K562 (cell line): ENCODE measurements around the gene ST7. TPM values are rescaled to one million over a fixed set of nuclear protein-coding genes. Genes with fewer than 3 reads are reported as not detected.

ENCODE experiments used
- ADNP ChIP-seq: fragments of 200-800 bp; sonication (Bioruptor generic); IDR thresholded peaks from 2 replicates; pipeline ENCODE4 v1.6.1; 2016; ENCODE audit warnings: missing genetic modification characterization, missing compliant biosample characterization
- ARID2 ChIP-seq: fragments of 450-650 bp; IDR thresholded peaks from 2 replicates; pipeline ENCODE4 v1.6.1; 2017; ENCODE audit warnings: antibody characterized with exemption, mild to moderate bottlenecking
- FOXK1 ChIP-seq: sonication (generic); formaldehyde crosslinking; IDR thresholded peaks from 2 replicates; pipeline ENCODE4 v1.8.0; 2022; ENCODE audit warnings: missing genetic modification reagents, mild to moderate bottlenecking, borderline replicate concordance
- GTF2B ChIP-seq: IDR thresholded peaks from 2 replicates; pipeline ENCODE4 v1.6.1; 2011; ENCODE audit not compliant: insufficient read length; ENCODE audit errors: extremely low read depth
- HNRNPLL ChIP-seq: fragments of 200-400 bp; formaldehyde crosslinking; IDR thresholded peaks from 2 replicates; pipeline ENCODE4 v1.6.1; 2017; ENCODE audit warnings: low read length, low read depth, mild to moderate bottlenecking; ENCODE audit not compliant: poor library complexity, severe bottlenecking
- HOXB6 ChIP-seq: fragments of 250-450 bp; sonication (Bioruptor Pico); IDR thresholded peaks from 2 replicates; pipeline ENCODE4 v1.5.1; 2022; ENCODE audit warnings: mild to moderate bottlenecking, borderline replicate concordance
- KLF16 ChIP-seq: IDR thresholded peaks from 2 replicates; pipeline ENCODE4 v1.6.1; 2016; ENCODE audit warnings: antibody characterized with exemption
- LCOR ChIP-seq: sonication (generic); formaldehyde crosslinking; IDR thresholded peaks from 2 replicates; pipeline ENCODE4 v1.8.0; 2022; ENCODE audit warnings: mild to moderate bottlenecking, missing genetic modification reagents
- MEF2A ChIP-seq: IDR thresholded peaks from 2 replicates; pipeline ENCODE4 v1.6.1; 2011; ENCODE audit warnings: low read depth, mild to moderate bottlenecking, low read length, moderate library complexity; ENCODE audit not compliant: control insufficient read depth
- MIER1 ChIP-seq: fragments of 450-650 bp; IDR thresholded peaks from 2 replicates; pipeline ENCODE4 v1.6.1; 2016; ENCODE audit warnings: antibody characterized with exemption, mild to moderate bottlenecking, low read depth
- RBM15 ChIP-seq: fragments of 200-400 bp; formaldehyde crosslinking; IDR thresholded peaks from 2 replicates; pipeline ENCODE4 v1.6.1; 2018; ENCODE audit warnings: mild to moderate bottlenecking, low read length, moderate library complexity; ENCODE audit not compliant: insufficient read depth
- RREB1 ChIP-seq: fragments of 250-450 bp; sonication (Bioruptor Pico); IDR thresholded peaks from 2 replicates; pipeline ENCODE4 v1.4.0; 2020
- SMARCA5 ChIP-seq: fragments of 450-650 bp; IDR thresholded peaks from 2 replicates; pipeline ENCODE4 v1.6.1; 2016
- STAT5B ChIP-seq: fragments of 250-450 bp; sonication (Bioruptor Pico); IDR thresholded peaks from 2 replicates; pipeline ENCODE4 v1.8.0; 2021; ENCODE audit warnings: mild to moderate bottlenecking, inconsistent platforms
- STAT6 ChIP-seq: sonication (generic); formaldehyde crosslinking; IDR thresholded peaks from 2 replicates; pipeline ENCODE4 v1.8.1; 2023; ENCODE audit warnings: mild to moderate bottlenecking, missing genetic modification reagents
- TFAP4 ChIP-seq: sonication (generic); formaldehyde crosslinking; IDR thresholded peaks from 2 replicates; pipeline ENCODE4 v1.8.0; 2022; ENCODE audit warnings: missing genetic modification reagents, mild to moderate bottlenecking, moderate library complexity, borderline replicate concordance
- U2AF1 ChIP-seq: fragments of 200-400 bp; formaldehyde crosslinking; optimal IDR thresholded peaks from 2 replicates; pipeline ENCODE3; 2017; ENCODE audit warnings: mild to moderate bottlenecking, low read depth, low read length, moderate library complexity
- ZNF12 ChIP-seq: sonication (generic); formaldehyde crosslinking; IDR thresholded peaks from 2 replicates; pipeline ENCODE4 v1.4.0; 2020; ENCODE audit warnings: mild to moderate bottlenecking, missing genetic modification reagents
- ZNF57 ChIP-seq: fragments of 450-650 bp; formaldehyde crosslinking; IDR thresholded peaks from 2 replicates; pipeline ENCODE4 v1.4.0; 2020; ENCODE audit warnings: mild to moderate bottlenecking, moderate library complexity
- polyA plus RNA-seq, 8 experiments: library from polyadenylated mRNA; depleted of rRNA in 4 of 8; stranded (reverse) in 5 of 8; unstranded in 3 of 8; fragments of >200 nt; fragmentation: Nextera tagmentation in 2 of 8; fragmentation: Illumina TruSeq in 1 of 8; extraction: Ambion mirVana in 2 of 8; extraction: Trizol in 1 of 8; gene quantifications; 2 replicates each; pipeline versions ENCODE4 v1.2.1 to v1.2.3, GENCODE V29; 2011 to 2014; ENCODE audit warnings: inconsistent platforms in 1 of 8, missing spikeins in 1 of 8
- total RNA-seq, 7 experiments: library from RNA; depleted of rRNA in 6 of 7; stranded (reverse); fragments of >200 nt in 6 of 7; fragmentation: Illumina TruSeq in 2 of 7; extraction: Trizol in 2 of 7; gene quantifications; 2 replicates each; pipeline versions ENCODE4 v1.2.1 to v1.2.3, GENCODE V29; 2011 to 2021; ENCODE audit warnings: low replicate concordance in 1 of 7

ST7 gene
- total and polyA plus RNA-seq, 9 of the 15 experiments (the other 6 are each of a cell fraction or from before 2014, with no cell fraction given), result 23.9 to 56.3 (median 36.9) TPM

GRCh38 chr7:116948934-116949333, 4.4 kb upstream of the ST7 start (continued):
- TF ChIP-seq STAT6 (CRISPR knock-in tag) (no peak), LCOR (0 out of 2 replicates have a peak, but pooled peaks have one; percentile 41), HNRNPLL (peak; percentile 21), STAT5B (CRISPR knock-in tag) (no peak), RREB1 (no peak), SMARCA5 (peak; percentile 34; the same call in 1 of the 2 replicates), ADNP (no peak), MEF2A (no peak), ZNF57 (no peak), HOXB6 (CRISPR knock-in tag) (no peak), RBM15 (no peak), TFAP4 (CRISPR knock-in tag) (no peak), ARID2 (no peak), ZNF12 (CRISPR knock-in tag) (no peak), GTF2B (no peak), U2AF1 (no peak), KLF16 (no peak), FOXK1 (no peak), MIER1 (no peak)
